Ishikawa (cell line): ENCODE measurements around the gene SEC14L3.

Experiments used
- FOXM1 ChIP-seq: IDR thresholded peaks from 2 replicates; pipeline ENCODE4 v1.6.1; 2012; ENCODE audit warnings: low read depth, borderline replicate concordance
- MAX ChIP-seq: IDR thresholded peaks from 2 replicates; pipeline ENCODE4 v1.6.1; 2012
- REST ChIP-seq: IDR thresholded peaks from 2 replicates; pipeline ENCODE4 v1.6.1; 2012; ENCODE audit warnings: low read depth, mild to moderate bottlenecking
- YY1 ChIP-seq: IDR thresholded peaks from 2 replicates; pipeline ENCODE4 v1.6.1; 2012; ENCODE audit warnings: low read depth

DNA sequence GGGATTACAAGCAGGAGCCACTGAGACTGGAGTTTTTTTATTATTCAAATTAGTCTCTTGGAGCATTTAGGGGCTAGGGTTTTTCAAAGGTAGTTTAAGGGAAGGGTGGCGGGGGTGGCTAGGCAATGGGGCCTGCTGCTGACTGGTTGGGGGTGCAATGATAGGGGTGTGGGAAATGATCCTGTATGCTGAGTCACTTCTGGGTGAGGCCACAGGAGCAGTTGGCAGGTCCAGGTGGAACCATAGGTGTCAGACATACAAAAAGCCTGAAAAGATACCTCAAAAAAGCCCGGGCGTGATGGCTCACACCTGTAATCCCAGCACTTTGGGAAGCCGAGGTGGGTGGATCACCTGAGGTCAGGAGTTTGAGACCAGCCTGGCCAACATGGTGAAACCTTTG, 32.6 kb downstream of the SEC14L3 start:
- no peak for TF ChIP-seq REST
- TF ChIP-seq YY1: no peak
- no peak for TF ChIP-seq FOXM1
- no peak for TF ChIP-seq MAX
